C4-2B (cell line): ENCODE results near the gene GADL1.

Experiments used
- H3K27ac ChIP-seq: fragments of 450-650 bp; 2 replicates; pipeline ENCODE4 v1.5.1; 2017
- CTCF ChIP-seq: fragments of 450-650 bp; conservative IDR thresholded peaks from 2 replicates; pipeline ENCODE4 v1.5.1; 2017; ENCODE audit warnings: mild to moderate bottlenecking
- ZFX ChIP-seq: fragments of 450-650 bp; IDR thresholded peaks from 2 replicates; pipeline ENCODE4 v1.6.1; 2017

GADL1 gene

GRCh38 chr3:30875505-30875904 is 19.0 kb downstream of the GADL1 start:
- no peak for TF ChIP-seq ZFX
- no peak for TF ChIP-seq CTCF
- no peak overlapping the region for H3K27ac ChIP-seq

- no peak overlapping the region for H3K27ac ChIP-seq
- no peak for TF ChIP-seq CTCF
- no peak for TF ChIP-seq ZFX
These were observed 20.8 kb downstream of the GADL1 start for GRCh38 chr3:30873671-30874070.

GRCh38 chr3:30872879-30873278 is 21.6 kb downstream of the GADL1 start:
- no peak for TF ChIP-seq ZFX
- TF ChIP-seq CTCF = no peak
- no peak overlapping the region for H3K27ac ChIP-seq

- TF ChIP-seq ZFX (no peak), CTCF (no peak)
These were observed 22.7 kb downstream of the GADL1 start for GRCh38 chr3:30871720-30872119.

GRCh38 chr3:30864836-30865235 is 29.6 kb downstream of the GADL1 start:
- H3K27ac ChIP-seq = no peak overlapping the region
- TF ChIP-seq CTCF (no peak), ZFX (no peak)

More at GRCh38 chr3:30871720-30872119, 22.7 kb downstream of the GADL1 start:
- H3K27ac ChIP-seq = no peak overlapping the region

GRCh38 chr3:30864132-30864531 is 30.3 kb downstream of the GADL1 start:
- no peak overlapping the region for H3K27ac ChIP-seq
- TF ChIP-seq ZFX = no peak
- no peak for TF ChIP-seq CTCF

- no peak for TF ChIP-seq CTCF
- no peak for TF ChIP-seq ZFX
- no peak overlapping the region for H3K27ac ChIP-seq
These were observed 32.5 kb downstream of the GADL1 start for GRCh38 chr3:30862004-30862403.
